Activated naive CD4-positive, alpha-beta T cell treated with anti-CD3 and anti-CD28 coated beads, Interleukin-2, amount 50 U/mL, for 24 hours (primary cell): ENCODE results near the gene TMEM98.
"Not testable (repeated sequence)": the region's sequence is repeated elsewhere in the genome, so short reads cannot be mapped to it uniquely, and the experiment has no call there.

Experiments used
- H3K27ac Mint-ChIP-seq: one replicate; pipeline ENCODE4 v1.8.0; 2021; ENCODE audit warnings: mild to moderate bottlenecking, mixed read lengths
- H3K27me3 Mint-ChIP-seq: one replicate; pipeline ENCODE4 v1.8.0; 2021; ENCODE audit warnings: mixed read lengths
- H3K36me3 Mint-ChIP-seq: one replicate; pipeline ENCODE4 v1.8.0; 2021; ENCODE audit warnings: mixed read lengths
- H3K4me1 Mint-ChIP-seq: one replicate; pipeline ENCODE4 v1.8.0; 2021; ENCODE audit warnings: mixed read lengths
- H3K4me3 Mint-ChIP-seq: one replicate; pipeline ENCODE4 v1.8.0; 2021; ENCODE audit warnings: mild to moderate bottlenecking, mixed read lengths
- H3K9me3 Mint-ChIP-seq: one replicate; pipeline ENCODE4 v1.8.0; 2021; ENCODE audit warnings: mixed read lengths

The TMEM98 gene, protein sequence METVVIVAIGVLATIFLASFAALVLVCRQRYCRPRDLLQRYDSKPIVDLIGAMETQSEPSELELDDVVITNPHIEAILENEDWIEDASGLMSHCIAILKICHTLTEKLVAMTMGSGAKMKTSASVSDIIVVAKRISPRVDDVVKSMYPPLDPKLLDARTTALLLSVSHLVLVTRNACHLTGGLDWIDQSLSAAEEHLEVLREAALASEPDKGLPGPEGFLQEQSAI

DNA sequence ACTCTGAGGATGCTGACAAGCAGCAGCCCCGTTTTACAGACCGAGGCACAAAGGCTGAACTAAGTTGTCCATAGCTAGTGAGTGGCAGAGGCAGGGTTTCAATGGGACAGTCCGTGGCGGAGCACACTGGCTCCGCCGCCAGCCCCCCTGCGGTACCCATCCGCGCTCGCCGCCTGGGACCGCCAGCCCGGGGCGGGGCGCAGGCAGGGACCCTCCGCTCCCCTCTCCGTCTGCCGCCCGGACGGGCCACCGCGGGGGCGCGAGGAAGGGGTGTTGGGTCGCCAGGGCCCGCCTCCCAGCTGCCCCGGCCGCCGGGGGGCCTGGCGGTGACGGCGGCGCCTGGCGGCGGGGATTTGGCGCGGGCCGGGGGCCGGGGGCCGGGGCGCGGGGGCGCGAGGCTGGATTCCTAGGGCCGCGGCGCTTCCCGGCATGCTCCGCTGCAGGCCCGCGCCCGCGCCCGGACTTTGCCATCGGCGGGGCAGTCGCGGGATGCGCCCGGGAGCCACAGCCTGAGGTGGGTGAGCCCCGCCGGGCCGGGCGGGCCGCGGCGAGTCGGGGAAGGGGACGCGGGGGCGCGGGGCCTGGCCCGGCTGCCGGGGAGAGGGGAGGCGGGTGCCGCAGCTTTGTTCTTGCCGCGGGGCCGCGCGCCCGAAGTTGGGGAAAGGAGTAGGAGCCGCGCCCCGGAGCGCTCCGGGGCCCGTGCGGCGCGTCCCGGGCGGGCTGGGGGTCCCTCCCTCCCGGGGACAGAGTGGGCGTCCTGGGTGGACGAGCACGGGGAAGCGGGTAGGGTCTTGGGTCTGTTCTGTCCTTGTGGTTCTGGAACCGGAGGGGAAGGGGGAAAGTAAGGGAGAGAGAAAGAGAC lies at the start of gene TMEM98:
Gene TMEM98 (plus strand): TSS at position 430 of the 862 bp plus-strand sequence. CDS start 3,376 bp downstream, outside the sequence.
- Mint-ChIP-seq H3K9me3 (no peaks in the 10 kb centered on the region), H3K27me3 (peaks cover 22% of the 10 kb centered on the region)

DNA sequence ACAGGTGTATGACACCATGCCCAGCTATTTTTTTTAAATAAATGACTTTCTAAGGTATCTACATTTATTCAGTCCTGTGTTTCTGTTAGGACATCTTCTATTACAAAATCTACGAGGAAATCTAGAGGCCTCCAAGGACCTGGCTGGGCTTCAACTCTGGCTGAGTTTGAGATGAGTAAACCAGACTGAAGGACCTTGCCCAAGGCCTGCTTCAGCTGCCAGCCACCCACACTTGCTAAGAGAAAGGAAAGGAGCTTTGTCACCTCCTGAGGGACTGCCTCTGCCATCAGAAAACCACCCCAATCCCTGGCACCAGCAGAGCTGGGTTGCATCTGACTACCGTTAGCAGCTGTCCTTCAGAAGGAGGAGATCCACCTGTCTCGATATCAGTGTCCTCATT lies 49.7 kb upstream of the TMEM98 start:
- H3K27me3 Mint-ChIP-seq: no peaks in the 10 kb centered on the region
- no peaks in the 10 kb centered on the region for H3K36me3 Mint-ChIP-seq
- no peaks in the 10 kb centered on the region for H3K9me3 Mint-ChIP-seq
- no peak overlapping the region for H3K4me3 Mint-ChIP-seq
- no peak overlapping the region for H3K27ac Mint-ChIP-seq
- peaks cover 15% of the 10 kb centered on the region for H3K4me1 Mint-ChIP-seq

More for the DNA sequence above, at the start of gene TMEM98:
- Mint-ChIP-seq H3K36me3 (no peaks in the 10 kb centered on the region), H3K27ac (no peak within 1 kb of the TSS), H3K4me1 (peaks cover 4% of the 10 kb centered on the region), H3K4me3 (peak within 1 kb of the TSS; percentile 76)

DNA sequence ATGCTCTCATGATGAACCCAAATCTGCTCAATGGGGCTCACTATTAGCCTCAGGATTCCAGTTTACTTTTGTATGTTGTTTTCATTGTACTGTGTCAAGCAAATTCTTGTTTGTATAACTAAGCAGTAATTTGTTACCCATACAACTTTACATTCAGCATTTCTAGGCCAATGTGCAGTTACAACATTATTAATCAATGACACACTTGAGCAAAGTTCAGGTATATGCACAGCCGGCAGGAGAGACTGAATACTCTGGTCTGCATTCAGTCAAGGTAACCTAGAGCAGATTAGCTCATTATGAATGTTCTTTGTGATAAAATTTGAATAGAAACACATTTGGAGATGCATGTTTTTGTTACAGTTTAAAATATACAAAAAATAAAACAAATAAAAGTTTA lies 48.8 kb upstream of the TMEM98 start:
- Mint-ChIP-seq H3K27ac (no peak overlapping the region), H3K4me1 (peaks cover 15% of the 10 kb centered on the region), H3K27me3 (peaks cover 4% of the 10 kb centered on the region), H3K36me3 (no peaks in the 10 kb centered on the region), H3K9me3 (no peaks in the 10 kb centered on the region), H3K4me3 (no peak overlapping the region)

DNA sequence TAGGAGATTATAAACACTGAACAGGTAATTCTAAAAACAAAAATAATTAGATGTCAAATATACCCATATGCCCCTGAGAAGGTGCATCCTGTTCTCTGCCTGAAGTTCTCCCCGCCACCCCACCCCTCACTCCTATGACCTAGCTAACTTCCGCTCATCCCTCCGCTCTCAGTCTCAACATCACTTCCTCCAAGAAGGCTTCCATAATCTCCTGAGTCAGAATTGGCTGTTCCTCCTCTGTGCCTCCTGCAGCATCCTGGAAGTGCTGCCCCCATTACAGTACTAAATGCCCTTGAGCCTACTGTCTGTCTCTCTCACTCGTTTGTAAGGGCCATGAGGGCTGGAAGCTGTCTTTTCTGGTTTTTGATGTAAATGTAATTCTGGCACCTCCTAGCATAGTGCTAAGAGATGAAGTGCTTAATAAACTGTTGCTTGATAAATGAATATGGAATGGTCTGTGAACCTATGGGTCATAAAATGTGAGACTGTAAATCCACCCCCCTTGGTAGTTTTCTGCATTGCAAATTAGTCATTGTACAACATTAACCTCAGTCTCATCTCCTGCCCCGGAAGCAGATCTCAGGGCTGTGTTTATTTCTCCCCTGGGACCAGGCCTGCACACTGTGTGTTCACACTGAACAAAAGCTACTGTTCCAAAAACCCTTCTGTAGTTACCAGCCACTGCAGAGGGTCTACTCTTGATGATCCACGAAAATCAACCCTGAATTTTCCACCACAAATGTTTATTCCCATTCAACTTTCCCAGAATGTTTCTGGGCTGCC lies 47.1 kb upstream of the TMEM98 start:
- H3K36me3 Mint-ChIP-seq: no peaks in the 10 kb centered on the region
- no peaks in the 10 kb centered on the region for H3K9me3 Mint-ChIP-seq
- H3K27me3 Mint-ChIP-seq: peaks cover 8% of the 10 kb centered on the region
- H3K27ac Mint-ChIP-seq: no peak overlapping the region
- peaks cover 8% of the 10 kb centered on the region for H3K4me1 Mint-ChIP-seq
- H3K4me3 Mint-ChIP-seq: no peak overlapping the region

DNA sequence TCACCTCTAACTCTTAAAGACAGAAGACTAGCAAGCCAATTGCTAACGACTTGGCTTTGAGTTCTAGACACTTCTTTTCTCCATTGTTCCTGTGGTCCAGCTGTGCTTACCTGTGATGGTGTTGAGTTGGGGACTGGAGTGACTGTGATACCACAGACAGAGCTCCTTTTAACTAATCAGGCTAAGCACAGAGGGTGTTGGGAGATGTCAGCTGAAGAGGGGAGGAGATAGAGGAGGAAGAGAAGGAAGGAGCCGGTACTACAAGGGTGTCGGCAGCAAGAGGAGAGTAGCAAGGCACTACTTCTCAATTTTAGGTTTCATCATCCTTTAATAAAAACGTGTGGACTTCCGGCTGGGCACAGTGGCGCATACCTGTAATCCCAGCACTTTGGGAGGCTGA lies 45.9 kb upstream of the TMEM98 start:
- H3K27ac Mint-ChIP-seq: no peak overlapping the region
- peaks cover 4% of the 10 kb centered on the region for H3K4me1 Mint-ChIP-seq
- peaks cover 15% of the 10 kb centered on the region for H3K27me3 Mint-ChIP-seq
- H3K4me3 Mint-ChIP-seq: no peak overlapping the region
- H3K36me3 Mint-ChIP-seq: no peaks in the 10 kb centered on the region
- H3K9me3 Mint-ChIP-seq: no peaks in the 10 kb centered on the region

DNA sequence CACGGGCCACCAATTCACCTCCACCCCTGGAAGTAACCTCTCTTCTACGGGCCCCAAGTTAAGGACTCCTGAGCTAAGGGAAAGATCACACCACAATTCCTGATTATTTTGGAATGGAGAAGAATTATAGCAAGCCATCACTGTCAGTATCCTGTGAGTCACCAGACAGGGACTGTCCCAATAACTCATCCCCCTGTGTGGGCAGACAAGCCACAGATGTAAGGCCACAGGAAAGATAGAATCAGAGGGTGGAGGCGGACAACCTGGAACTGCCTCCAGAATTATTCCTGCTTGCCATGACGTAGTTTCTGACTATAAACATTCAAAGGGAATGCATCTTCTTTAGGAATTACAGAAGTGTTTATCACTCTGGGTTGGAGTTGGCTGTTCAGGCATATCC lies 45.2 kb upstream of the TMEM98 start:
- H3K27me3 Mint-ChIP-seq: peaks cover 15% of the 10 kb centered on the region
- H3K9me3 Mint-ChIP-seq: no peaks in the 10 kb centered on the region

DNA sequence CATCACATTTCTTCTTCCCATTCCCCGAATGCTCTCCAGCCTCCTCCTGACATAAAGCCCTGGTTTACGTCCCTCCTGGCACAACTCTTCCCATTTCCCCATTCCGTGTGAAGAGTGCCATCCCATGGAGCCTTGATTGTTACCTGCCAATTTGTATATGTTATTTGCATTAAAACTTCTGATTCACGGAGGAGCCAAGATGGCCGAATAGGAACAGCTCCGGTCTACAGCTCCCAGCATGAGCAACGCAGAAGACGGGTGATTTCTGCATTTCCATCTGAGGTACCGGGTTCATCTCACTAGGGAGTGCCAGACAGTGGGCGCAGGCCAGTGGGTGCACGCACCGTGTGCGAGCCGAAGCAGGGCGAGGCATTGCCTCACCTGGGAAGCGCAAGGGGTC lies 41.0 kb upstream of the TMEM98 start:
- H3K27me3 Mint-ChIP-seq: peaks cover 15% of the 10 kb centered on the region
- not testable (repeated sequence) for H3K4me1 Mint-ChIP-seq, H3K9me3 Mint-ChIP-seq, H3K27ac Mint-ChIP-seq, H3K36me3 Mint-ChIP-seq, H3K4me3 Mint-ChIP-seq

More for the DNA sequence above, 45.2 kb upstream of the TMEM98 start:
- Mint-ChIP-seq H3K4me1 (no peaks in the 10 kb centered on the region), H3K36me3 (no peaks in the 10 kb centered on the region), H3K27ac (no peak overlapping the region), H3K4me3 (no peak overlapping the region)

DNA sequence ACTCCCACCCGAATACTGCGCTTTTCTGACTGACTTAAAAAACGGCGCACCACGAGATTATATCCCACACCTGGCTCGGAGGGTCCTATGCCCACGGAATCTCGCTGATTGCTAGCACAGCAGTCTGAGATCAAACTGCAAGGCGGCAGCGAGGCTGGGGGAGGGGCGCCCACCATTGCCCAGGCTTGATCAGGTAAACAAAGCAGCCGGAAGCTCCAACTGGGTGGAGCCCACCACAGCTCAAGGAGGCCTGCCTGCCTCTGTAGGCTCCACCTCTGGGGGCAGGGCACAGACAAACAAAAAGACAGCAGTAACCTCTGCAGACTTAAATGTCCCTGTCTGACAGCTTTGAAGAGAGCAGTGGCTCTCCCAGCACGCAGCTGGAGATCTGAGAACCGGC lies 40.5 kb upstream of the TMEM98 start:
- H3K36me3 Mint-ChIP-seq, H3K27ac Mint-ChIP-seq, H3K4me3 Mint-ChIP-seq, H3K9me3 Mint-ChIP-seq, H3K4me1 Mint-ChIP-seq: not testable (repeated sequence)
- peaks cover 15% of the 10 kb centered on the region for H3K27me3 Mint-ChIP-seq

DNA sequence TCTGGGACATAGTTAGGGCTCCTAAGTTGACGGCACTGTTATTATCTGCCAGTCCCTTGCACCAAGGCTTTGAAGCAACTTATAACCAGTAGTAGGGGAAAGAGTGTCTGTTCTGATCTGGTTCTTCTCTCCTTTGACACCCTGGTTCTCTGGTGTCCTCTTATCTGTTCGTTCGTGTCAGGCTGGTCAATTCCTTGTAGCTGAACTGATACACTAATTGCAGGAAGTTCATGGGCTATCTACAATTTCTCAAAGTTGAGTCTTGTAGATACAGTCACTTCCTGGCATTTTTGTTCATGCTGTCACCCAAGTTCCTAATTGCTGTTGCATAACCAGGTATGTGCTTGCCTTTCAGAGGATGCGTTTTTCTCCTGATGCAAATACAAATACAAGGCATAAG lies 33.7 kb upstream of the TMEM98 start:
- H3K4me1 Mint-ChIP-seq: no peaks in the 10 kb centered on the region
- H3K27me3 Mint-ChIP-seq: peaks cover 3% of the 10 kb centered on the region
- no peak overlapping the region for H3K27ac Mint-ChIP-seq
- H3K4me3 Mint-ChIP-seq: no peak overlapping the region
- H3K9me3 Mint-ChIP-seq: no peaks in the 10 kb centered on the region
- no peaks in the 10 kb centered on the region for H3K36me3 Mint-ChIP-seq

DNA sequence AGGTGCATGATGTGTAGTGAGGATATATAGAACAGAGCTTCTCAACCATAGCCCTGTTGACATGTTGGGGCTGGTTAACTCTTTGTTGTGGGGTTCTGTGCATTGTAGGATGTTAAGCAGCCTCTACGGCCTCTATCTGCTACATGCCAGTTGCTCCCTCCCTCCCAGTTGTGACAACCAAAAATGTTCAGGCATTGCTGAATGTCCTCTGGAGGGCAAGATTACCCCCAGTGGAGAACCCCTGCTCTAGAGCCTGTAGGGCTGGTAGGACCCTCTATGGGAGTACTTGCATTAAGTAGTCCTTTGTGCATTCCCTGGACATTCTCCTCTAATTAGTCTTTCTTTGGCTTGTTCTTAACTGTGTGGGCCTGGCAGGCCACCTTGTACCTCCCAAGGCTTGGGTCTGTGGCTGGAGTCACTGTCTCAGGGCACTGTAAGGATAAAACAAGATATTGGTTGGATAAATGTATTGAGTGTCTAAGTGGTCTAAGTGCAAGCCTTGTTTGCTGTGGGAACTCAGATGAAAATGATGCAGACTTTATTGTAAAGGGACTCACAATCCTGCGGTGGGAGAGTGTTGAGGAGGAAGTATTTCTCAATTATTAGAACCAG lies 31.2 kb upstream of the TMEM98 start:
- no peaks in the 10 kb centered on the region for H3K9me3 Mint-ChIP-seq
- no peaks in the 10 kb centered on the region for H3K4me1 Mint-ChIP-seq
- no peak overlapping the region for H3K27ac Mint-ChIP-seq
- H3K36me3 Mint-ChIP-seq: peaks cover 2% of the 10 kb centered on the region
- H3K4me3 Mint-ChIP-seq: no peak overlapping the region
- peaks cover 5% of the 10 kb centered on the region for H3K27me3 Mint-ChIP-seq

DNA sequence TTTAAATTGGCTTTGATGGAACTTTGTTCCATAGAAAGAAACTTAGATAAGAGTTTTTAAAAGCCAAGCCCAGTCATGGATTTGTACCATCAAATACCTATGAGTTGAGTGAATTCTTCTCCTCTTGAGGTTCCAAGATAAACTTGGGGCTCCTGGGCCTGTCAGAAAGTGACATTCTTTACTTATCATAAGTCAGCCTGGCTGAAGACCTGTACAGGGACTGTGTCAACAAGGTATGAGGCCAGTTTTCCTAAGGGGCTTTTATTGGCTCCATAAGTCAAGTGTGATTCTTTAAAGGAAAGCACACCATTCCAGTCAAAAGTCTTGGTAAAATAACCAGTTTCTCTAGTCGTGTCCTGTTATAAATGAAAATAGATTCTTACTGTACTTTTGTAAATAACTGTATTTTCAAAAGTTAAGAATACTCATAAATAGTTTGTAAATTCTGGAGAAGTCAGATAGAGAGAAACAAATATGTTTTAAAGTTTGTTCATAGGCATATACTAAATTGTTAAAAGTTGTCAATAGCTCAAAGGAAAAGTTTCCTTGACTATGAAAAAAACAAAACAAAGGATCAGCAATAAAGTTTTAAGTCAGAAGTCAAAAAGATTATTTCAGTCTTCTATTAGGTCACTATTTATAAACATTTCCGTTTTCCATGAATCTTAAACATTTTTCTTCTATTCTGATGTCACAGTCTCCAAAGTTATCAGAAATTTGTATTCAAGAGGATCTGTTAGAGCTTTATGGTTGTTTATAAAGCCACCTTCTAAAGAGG lies 28.5 kb upstream of the TMEM98 start:
- Mint-ChIP-seq H3K4me3 (no peak overlapping the region), H3K9me3 (no peaks in the 10 kb centered on the region), H3K27ac (no peak overlapping the region), H3K4me1 (no peaks in the 10 kb centered on the region), H3K27me3 (peaks cover 10% of the 10 kb centered on the region), H3K36me3 (peaks cover 2% of the 10 kb centered on the region)

DNA sequence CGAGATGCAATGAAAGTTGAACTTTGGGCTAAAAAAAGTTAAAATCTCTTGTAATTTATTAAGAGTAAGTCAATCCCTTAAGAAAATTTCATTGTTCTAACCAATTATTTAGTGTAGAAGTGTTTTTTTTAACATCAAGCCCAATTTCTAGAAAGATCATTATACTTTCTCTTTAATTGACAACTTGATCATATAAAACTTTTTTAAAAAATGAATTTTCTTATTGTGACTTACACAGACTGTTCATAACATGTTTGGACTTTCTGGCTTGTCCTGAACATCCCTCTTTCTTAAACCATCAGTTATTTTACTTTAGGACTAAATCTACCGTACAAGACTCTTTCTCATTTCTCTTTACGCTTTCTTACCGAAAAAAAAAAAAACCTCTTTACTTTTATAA lies 26.2 kb upstream of the TMEM98 start:
- no peak overlapping the region for H3K27ac Mint-ChIP-seq
- no peak overlapping the region for H3K4me3 Mint-ChIP-seq
- H3K4me1 Mint-ChIP-seq: no peaks in the 10 kb centered on the region
- H3K36me3 Mint-ChIP-seq: peaks cover 2% of the 10 kb centered on the region
- no peaks in the 10 kb centered on the region for H3K9me3 Mint-ChIP-seq
- peaks cover 20% of the 10 kb centered on the region for H3K27me3 Mint-ChIP-seq

DNA sequence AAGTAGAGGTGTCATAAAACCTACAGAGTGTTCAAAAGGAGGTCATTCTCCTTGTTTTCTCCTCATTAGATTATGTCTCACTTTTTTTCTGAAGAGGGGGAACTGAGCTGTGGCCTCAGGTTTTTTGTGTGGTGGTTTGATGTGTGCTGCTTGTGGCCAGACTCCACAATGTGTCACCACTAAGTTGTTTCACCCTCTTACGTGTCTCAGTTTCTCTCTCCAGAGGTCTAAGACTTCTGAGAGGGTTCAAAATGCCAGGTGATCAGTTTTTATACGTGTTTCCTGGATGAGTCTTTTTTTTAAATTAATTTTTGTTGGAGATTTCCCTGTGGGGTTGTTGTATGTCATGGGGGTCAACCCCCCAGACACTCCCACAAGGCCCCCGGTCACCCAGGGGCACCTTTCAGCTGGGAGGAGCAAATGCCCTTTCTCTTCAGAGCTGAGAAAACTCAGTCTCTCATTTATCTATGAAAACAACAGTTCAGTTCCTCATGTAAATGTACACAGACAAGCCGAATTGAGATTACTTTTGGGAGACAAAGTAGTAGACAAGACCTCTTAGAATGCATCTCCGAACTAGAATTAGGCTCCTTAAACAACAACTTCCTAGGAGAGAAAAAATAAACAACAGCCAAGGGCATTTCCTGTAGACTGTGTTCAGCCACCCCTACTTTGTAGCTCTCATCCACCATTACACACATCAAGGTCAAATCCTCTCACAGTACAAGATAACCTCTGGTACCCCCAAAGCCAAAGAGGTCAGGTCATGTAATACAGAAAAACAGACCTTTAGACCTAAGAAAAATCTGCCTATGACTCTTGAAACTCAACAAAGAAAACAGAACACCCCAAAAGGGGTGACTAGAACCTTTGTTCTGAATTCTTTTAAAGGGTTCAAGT lies 23.9 kb upstream of the TMEM98 start:
- Mint-ChIP-seq H3K9me3 (no peaks in the 10 kb centered on the region), H3K36me3 (peaks cover 2% of the 10 kb centered on the region), H3K27me3 (peaks cover 17% of the 10 kb centered on the region), H3K4me1 (no peaks in the 10 kb centered on the region), H3K27ac (no peak overlapping the region), H3K4me3 (no peak overlapping the region)

DNA sequence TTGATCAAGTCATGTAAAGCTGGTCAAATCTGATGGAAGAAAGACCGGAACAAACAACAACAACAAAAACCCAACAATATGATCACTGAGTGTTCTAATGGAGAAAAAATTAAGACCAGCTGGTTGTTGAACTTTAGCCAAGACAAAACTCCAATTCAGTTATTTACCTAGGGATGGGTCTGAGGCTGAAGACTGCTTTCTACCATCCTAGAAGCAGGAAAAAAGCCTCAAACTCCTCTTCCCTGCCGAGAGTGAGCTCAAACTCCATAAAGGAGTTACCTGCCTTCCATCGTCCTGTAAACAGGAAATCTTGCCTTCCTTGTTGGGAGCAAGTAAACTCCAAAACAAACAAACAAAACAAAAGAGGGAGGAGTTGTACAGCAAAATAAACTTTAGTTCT lies 23.1 kb upstream of the TMEM98 start:
- no peak overlapping the region for H3K27ac Mint-ChIP-seq
- H3K4me1 Mint-ChIP-seq: no peaks in the 10 kb centered on the region
- H3K27me3 Mint-ChIP-seq: peaks cover 17% of the 10 kb centered on the region
- H3K36me3 Mint-ChIP-seq: peaks cover 2% of the 10 kb centered on the region
- no peak overlapping the region for H3K4me3 Mint-ChIP-seq
- H3K9me3 Mint-ChIP-seq: no peaks in the 10 kb centered on the region
